Muscle of leg (tissue), 11 donors: ENCODE data around the gene PRPF18. TPM values are rescaled to one million over a fixed set of nuclear protein-coding genes. Genes with fewer than 3 reads are reported as not detected.
A peak's percentile ranks its signal among the peaks of the same experiment; 100 is the strongest.

ENCODE experiments used
- DNase-seq: peaks from one replicate; pipeline ENCODE4 v3.0.0; 2013
- H3K27ac ChIP-seq: one replicate; pipeline ENCODE4 v1.5.1; 2013; ENCODE audit warnings: mild to moderate bottlenecking, low read length, control low read depth
- H3K27me3 ChIP-seq: one replicate; pipeline ENCODE4 v1.6.1; 2013; ENCODE audit warnings: low read length; ENCODE audit not compliant: control insufficient read depth, insufficient read depth
- H3K36me3 ChIP-seq: one replicate; pipeline ENCODE4 v1.6.1; 2013; ENCODE audit warnings: low read length; ENCODE audit not compliant: control insufficient read depth, insufficient read depth
- H3K4me1 ChIP-seq: one replicate; pipeline ENCODE4 v1.6.1; 2013; ENCODE audit warnings: low read length; ENCODE audit not compliant: control insufficient read depth, insufficient read depth
- H3K4me3 ChIP-seq: one replicate; pipeline ENCODE4 v1.5.1; 2013; ENCODE audit warnings: low read length, control low read depth
- H3K9me3 ChIP-seq: replicated peaks from 2 replicates; pipeline ENCODE4 v1.6.1; 2013; ENCODE audit warnings: low read depth, low read length; ENCODE audit not compliant: control insufficient read depth
- WGBS: methylation state at CpG from one replicate; pipeline ENCODE4 v1.1.5; 2013; ENCODE audit warnings: missing lambda C conversion rate; ENCODE audit not compliant: insufficient coverage; 5-methylcytosine and 5-hydroxymethylcytosine counted together
- polyA plus RNA-seq, 8 donors: library from polyadenylated mRNA; unstranded; fragments of 120-200 nt; gene quantifications; one replicate each; pipeline versions ENCODE4 v1.2.1 to v1.2.3, GENCODE V29; 2013; ENCODE audit warnings: inconsistent platforms in 1 of 8, low replicate concordance in 1 of 8; ENCODE audit not compliant: insufficient read length in 8 of 8, insufficient read depth in 1 of 8
- total RNA-seq: library from RNA; stranded (reverse); fragments of 120-200 nt; gene quantifications from one replicate; pipeline ENCODE4 v1.2.4, GENCODE V29; 2013

PRPF18 gene
- total and polyA plus RNA-seq, 9 donors: 22.1 to 34.2 (median 23.1) TPM

DNA sequence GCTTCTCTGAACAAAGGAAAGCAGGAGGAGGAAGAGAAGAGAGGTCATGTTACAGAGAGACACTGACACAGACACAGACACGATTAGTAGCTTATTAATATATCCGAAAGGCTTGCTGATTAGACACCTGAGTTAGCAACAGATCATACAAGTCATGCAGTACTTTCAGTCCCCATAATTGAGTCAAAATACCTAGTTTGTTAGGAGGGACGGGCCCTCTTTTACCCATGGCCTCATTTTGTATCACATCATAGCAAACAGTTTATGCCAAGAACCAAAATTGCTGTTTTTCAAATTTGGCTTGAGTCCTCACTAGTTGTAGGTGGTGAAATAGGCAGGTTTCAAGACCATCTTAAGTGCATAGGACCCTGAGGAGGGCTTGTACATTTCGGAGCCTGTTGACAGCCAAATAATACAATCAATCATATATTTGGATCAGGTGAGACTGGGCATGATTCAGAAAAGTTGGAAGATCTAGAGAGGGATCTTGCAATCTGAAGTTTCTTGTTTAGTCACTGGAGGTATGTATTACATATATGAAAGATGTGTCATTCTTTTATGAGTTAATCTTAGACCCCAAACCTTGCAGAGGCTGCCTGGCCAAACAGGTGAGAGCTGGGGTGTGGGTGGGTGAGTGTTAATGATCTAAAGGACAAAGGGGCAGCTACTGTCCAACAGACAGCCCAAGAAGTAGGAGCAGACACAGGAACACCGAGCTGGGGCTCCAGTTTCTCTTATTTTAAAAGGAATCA, 65.4 kb downstream of the PRPF18 start:
- WGBS: 86% methylated on average over 1 of the region's 5 CpGs
- Histone ChIP-seq H3K27me3 (no peaks in the 10 kb centered on the region), H3K27ac (no peak overlapping the region), H3K36me3 (peaks cover 85% of the 10 kb centered on the region), H3K4me3 (no peak overlapping the region), H3K9me3 (no peaks in the 10 kb centered on the region), H3K4me1 (peaks cover 16% of the 10 kb centered on the region)
- no peak for DNase-seq

DNA sequence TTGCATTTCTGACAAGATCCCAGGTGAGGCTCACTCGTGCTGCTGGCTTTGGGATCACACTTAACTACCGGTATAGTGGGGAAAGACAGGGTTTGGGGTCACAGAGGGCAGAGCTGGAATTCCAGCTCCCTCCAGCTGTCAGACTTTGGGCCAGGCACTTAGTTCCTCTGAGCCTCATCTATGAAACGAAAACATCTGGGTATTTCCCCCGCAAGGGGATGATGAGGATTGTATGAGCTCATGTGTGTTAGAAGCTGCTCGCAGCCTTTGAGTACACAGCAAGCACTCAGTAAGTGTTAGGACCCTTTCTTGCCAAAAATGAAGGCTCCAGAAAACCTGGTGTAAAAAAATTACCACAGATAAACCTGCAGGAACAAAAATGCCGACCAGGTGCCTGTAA, 66.1 kb downstream of the PRPF18 start:
- H3K9me3 ChIP-seq: no peaks in the 10 kb centered on the region
- peaks cover 85% of the 10 kb centered on the region for H3K36me3 ChIP-seq
- H3K27ac ChIP-seq: no peak overlapping the region
- 20% methylated on average over 2 of the region's 6 CpGs for WGBS
- no peak overlapping the region for H3K4me3 ChIP-seq
- DNase-seq: no peak
- H3K27me3 ChIP-seq: no peaks in the 10 kb centered on the region
- peaks cover 14% of the 10 kb centered on the region for H3K4me1 ChIP-seq

DNA sequence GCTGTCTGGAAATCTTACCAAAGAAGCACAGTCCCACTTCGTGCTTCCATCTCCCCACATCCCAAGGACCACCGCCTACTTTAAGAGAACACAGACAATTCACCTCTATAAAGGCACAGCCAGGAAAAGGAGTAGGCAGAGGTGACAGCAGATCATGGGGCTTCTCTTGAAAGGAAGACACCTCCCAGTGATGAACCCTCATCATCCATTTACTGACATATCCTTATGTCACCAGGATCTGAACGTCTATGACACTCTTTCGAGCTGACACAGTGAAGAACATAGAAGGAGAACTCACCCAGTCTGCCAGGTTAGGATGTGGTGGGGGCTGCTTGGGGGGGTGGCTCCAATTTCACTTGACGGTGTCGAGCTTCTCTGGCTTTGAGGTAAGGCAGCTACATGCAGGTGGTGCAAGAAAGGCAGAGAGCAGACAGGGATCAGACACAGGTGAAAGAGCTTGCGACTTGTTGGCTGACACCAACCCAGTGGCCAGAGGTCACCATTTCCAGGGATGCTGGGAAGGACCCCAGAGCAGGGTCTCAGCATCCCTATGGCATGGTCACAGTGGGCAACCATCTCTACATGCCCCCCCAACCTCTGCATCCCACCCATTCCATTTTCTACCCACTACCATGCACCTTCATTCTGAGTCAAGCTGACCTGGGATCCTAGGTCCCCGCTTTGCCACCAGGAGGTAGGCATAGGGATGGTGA, 67.5 kb downstream of the PRPF18 start:
- no peak for DNase-seq
- Histone ChIP-seq H3K9me3 (no peaks in the 10 kb centered on the region), H3K4me3 (no peak overlapping the region), H3K36me3 (peaks cover 82% of the 10 kb centered on the region), H3K4me1 (peaks cover 17% of the 10 kb centered on the region), H3K27me3 (no peaks in the 10 kb centered on the region), H3K27ac (no peak overlapping the region)
- 98% methylated on average over 4 of the region's 8 CpGs for WGBS

DNA sequence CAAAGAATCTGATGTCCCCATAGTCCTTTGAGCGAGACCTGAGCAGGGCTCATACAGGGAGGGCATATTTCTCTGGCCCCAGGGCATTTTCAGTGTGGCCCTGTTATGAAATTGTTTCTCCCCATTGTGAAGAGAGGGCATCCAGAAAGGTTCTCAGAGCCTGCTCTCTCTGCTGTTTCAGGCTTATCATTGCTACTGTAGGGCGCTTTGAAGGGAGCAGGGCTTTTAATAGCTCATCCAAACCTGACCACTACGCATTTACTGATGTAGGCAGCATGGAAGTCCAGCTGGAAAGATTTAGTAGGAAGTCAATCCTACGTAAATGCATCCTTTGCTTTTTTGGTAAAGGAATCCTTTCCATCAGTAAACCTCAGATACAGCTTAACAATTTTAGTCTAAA, 68.1 kb downstream of the PRPF18 start:
- Histone ChIP-seq H3K27ac (no peak overlapping the region), H3K27me3 (no peaks in the 10 kb centered on the region), H3K36me3 (peaks cover 81% of the 10 kb centered on the region), H3K4me3 (no peak overlapping the region), H3K4me1 (peaks cover 23% of the 10 kb centered on the region), H3K9me3 (no peaks in the 10 kb centered on the region)
- DNase-seq: no peak
- 100% methylated on average over 1 of the region's 4 CpGs for WGBS

DNA sequence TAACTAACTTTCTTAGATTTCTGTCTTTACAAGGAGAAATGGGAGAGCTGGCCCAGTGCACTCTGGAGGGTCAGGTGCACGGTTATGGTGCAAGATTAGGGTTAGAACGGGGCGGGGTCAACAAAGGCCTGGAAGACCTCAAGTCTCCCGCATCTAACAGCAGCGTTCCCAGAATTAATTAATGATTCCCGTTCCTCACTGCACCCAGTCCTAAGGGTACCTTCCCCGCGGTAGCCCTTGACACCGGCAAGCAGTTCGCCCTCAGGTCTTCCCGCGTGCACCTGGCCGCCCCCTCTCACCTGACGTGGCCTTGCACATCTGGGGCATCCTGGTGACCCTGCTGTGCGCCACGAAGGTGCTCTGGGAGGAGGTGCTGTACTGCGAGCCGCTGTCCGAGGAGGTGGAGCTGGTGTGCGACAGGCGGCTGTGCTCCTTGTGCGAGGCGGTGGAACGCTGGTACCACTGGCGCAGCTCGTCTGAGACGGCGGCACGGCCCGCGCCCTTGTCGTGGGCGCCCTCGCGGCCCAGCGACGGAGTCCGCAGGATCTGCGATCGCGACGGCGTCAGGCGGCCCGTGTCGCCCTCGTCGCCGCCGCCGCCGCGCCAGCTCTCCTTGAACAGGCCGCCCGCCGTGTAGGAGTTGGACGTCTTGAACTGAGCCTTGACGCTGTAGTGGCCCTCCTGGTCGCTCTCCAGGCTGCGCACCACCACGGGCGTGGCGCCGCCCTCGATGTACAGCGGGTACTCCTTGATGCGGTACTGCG, 69.8 kb downstream of the PRPF18 start:
- no peak overlapping the region for H3K4me3 ChIP-seq
- H3K27ac ChIP-seq: no peak overlapping the region
- no peaks in the 10 kb centered on the region for H3K27me3 ChIP-seq
- DNase-seq: no peak
- peaks cover 72% of the 10 kb centered on the region for H3K36me3 ChIP-seq
- H3K4me1 ChIP-seq: peaks cover 35% of the 10 kb centered on the region
- 81% methylated on average over 60 of the region's 68 CpGs for WGBS
- no peaks in the 10 kb centered on the region for H3K9me3 ChIP-seq

DNA sequence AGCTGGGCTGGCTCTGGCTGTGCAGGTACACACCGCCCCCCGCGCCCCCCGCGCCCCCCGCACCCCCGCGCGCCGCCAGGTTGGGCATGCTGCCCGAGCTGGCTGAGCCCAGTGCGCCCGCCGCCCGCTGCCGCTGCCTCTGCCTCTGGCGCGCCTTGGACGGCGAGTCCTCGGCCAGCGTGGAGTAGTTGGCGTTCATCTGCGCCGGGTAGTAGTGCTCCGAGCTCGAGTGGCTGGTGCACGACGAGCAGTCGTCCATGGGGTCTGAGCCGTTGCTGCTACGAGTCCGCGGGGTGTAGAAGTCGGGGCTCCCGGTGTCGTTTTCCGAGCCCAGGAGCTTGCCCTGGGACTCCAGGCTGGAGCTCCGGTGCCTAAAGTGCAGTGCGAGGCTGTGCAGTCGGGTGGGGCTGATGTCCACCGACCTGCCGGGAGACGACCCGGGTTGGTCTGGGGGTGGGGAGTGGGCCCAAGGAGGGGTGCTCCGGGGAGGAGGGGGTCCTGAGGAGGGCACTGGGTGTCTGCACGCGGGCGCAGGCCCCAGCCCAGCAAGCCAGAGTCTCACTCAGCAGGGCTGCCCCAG, 70.4 kb downstream of the PRPF18 start:
- H3K27me3 ChIP-seq: no peaks in the 10 kb centered on the region
- no peak overlapping the region for H3K4me3 ChIP-seq
- peaks cover 39% of the 10 kb centered on the region for H3K4me1 ChIP-seq
- WGBS: 83% methylated on average over 29 of the region's 49 CpGs
- DNase-seq: no peak
- H3K27ac ChIP-seq: no peak overlapping the region
- no peaks in the 10 kb centered on the region for H3K9me3 ChIP-seq
- peaks cover 73% of the 10 kb centered on the region for H3K36me3 ChIP-seq

DNA sequence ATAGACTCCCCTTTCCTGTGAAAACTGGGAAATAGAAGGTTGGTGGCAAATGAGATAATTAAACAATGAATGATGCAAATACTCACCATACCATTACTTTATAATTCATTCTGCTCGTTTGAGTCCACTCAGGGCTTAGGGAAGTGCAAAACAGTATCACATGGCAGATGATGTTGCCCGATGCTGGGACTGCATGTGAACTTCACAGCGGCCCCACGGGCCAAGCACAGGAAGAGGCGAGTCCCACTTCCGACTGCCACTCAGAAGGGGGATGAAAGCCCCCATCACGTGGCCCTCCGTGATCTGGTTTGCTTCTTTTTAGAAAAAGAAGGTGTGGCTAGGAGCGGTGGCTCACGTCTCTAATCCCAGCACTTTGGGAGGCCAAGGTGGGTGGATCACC, 71.5 kb downstream of the PRPF18 start:
- H3K9me3 ChIP-seq: no peaks in the 10 kb centered on the region
- no peak overlapping the region for H3K27ac ChIP-seq
- 71% methylated on average over 7 of the region's 10 CpGs for WGBS
- no peak overlapping the region for H3K4me3 ChIP-seq
- H3K27me3 ChIP-seq: no peaks in the 10 kb centered on the region
- DNase-seq: no peak
- H3K36me3 ChIP-seq: peaks cover 72% of the 10 kb centered on the region
- peaks cover 32% of the 10 kb centered on the region for H3K4me1 ChIP-seq

DNA sequence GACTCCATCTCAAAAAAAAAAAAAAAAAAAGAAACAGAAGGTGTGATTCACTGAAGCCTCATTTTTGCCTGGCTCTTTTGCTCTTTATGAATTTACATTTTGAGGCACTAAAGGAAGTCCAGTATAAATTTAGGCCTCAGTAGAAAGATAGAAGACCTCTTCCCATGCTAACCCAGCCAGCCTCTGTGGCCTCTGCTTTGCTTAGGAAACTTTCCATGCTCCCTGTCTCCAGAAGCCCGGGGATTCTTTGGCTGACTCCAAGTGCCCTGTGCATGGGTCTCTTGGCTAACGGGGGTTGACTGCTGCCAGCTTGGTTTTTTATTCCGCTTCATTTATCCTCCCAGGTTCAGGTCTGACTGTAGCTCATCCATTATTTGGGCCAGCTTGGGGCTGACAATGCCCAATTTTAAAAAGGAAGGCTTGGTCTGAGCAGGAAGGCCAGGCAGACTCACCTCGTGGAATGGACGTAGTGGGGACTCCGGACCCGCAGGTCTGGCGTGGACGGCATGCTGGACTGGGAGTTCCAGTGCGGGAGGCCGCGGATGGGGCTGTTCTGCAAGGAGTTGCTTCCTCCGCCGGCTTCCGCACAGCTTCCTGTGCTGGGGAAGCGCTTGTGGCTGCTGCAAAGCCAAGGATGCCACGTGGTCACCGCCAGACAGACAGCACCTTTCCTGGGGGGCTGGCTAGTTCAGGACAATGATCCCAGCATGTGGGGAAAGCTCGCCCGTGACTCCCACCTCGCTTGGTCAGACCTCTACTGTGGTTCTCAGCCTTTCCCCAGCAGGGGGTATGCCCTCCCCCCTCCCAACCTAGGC, 72.3 kb downstream of the PRPF18 start:
- 37% methylated on average over 18 of the region's 21 CpGs for WGBS
- Histone ChIP-seq H3K4me3 (no peak overlapping the region), H3K4me1 (peaks cover 32% of the 10 kb centered on the region), H3K9me3 (no peaks in the 10 kb centered on the region), H3K27me3 (no peaks in the 10 kb centered on the region), H3K36me3 (peaks cover 72% of the 10 kb centered on the region), H3K27ac (peak overlapping the region; percentile 75)
- DNase-seq: peak; percentile 72

DNA sequence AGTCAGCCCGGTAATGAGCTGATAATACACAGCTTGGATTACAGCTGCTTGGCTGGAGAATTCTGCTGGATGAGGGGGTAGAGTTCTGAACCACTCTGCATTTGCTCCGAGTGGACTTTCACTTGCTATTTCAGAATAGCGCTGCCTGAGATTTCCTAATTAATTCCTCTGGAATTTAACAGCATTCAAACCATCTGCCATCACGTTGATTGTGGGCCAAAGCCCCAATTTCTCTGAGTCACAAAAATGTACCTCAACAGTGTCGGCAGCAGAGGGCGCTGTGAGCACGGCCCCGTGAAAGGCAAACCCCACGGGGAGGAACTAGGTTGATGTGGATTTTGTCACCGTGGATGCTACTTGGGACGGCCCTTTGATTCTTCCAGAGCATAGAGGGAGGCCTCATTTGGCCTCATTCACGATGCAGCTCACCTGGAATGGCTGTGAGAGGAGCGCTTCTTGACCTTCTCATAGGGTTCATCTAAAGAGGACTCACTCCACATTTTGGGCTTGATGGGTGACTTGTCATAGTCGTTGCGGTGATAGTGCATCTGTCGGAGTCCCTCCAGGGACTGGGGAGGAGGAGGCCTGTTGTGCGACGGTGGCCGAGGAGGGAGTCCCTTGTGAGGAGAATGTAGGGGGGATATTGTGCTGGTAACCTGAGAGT, 73.3 kb downstream of the PRPF18 start:
- 14% methylated on average over 12 of the region's 19 CpGs for WGBS

More for the DNA sequence above, 73.3 kb downstream of the PRPF18 start:
- Histone ChIP-seq H3K27me3 (no peaks in the 10 kb centered on the region), H3K4me1 (peaks cover 32% of the 10 kb centered on the region), H3K27ac (peak overlapping the region; percentile 75), H3K9me3 (no peaks in the 10 kb centered on the region), H3K36me3 (peaks cover 68% of the 10 kb centered on the region), H3K4me3 (no peak overlapping the region)
- peak; percentile 79 for DNase-seq
